GM18858 (cell line): ENCODE results near the gene NOD1.

ENCODE experiments used
- ATAC-seq: cut with Tn5 transposase; IDR thresholded peaks from one replicate; pipeline ENCODE4 v1.9.1; 2021; ENCODE audit not compliant: unreplicated experiment

The NOD1 gene

GRCh38 chr7:30451539-30452279, 26.9 kb downstream of the NOD1 start:
- ATAC-seq: no peak

GRCh38 chr7:30450983-30451497, 27.5 kb downstream of the NOD1 start:
- no peak for ATAC-seq

DNA sequence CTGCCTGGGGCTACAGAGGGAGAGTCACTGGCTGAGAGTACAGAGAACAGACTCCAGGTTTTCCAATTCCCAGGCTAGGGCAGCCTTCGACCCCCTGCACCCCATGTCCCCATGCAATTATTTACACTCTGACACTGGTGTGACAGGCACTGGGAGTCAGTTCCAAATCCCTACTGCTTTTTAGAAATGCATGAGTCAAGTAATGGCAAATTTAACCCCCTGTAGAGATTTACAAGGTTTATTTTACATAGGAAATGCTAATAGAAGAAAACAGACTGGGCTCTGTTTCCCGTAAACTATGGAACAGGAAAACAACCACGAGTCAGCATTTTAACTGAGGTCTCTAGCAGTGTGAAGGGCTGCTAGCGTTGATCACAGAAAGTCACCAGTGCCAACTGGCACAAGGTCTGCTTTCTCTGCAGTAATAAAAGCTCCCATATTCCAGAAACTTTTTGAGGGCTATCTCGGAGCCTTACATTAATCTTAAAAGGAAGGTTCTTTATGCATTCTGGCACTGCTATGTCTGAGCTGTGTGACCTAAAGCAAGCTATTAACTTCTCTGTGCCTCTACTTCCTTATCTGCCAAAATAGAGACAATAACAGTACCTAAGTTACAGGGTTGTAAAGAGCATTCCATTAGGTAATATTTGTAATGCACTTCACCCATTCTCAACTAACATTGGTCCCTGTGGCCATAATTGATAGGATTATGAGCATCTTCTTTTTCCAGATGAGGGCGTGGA, 28.2 kb downstream of the NOD1 start:
- ATAC-seq: no peak

DNA sequence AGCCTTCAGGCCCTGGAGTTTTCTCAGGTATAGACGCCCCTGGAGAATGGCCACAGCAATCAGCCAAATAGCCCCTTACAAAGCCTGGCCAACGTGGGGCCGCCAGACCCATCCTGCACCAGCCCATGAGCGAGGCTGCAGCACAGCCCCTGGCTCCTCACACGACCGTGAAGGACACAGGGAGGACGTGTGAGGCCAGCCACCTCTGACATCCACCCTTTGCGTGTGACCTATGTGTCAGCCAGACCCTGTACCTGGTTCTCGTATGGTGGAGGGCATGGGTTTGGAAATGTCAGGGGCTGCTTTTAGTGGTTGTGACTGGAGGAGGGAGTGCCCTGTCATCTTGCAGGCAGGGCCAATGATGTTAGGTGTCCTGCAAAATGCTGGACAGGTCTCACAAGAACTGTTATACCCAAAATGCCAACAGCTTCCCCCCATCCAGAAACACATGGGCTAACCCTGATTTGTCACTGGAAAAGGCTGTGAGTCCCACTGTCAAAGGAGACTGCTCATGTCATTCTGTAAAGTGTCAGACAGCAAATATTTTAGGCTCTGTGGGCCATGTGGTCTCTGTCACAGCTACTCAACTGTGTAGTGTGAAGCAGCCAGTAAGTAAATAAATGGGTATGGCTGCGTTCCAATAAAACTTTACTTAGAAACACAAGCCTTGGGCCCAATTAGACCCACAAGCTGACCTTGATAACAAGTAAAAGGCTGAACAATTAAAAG, 30.0 kb downstream of the NOD1 start:
- no peak for ATAC-seq

GRCh38 chr7:30447466-30447865, 31.1 kb downstream of the NOD1 start:
- ATAC-seq: no peak

DNA sequence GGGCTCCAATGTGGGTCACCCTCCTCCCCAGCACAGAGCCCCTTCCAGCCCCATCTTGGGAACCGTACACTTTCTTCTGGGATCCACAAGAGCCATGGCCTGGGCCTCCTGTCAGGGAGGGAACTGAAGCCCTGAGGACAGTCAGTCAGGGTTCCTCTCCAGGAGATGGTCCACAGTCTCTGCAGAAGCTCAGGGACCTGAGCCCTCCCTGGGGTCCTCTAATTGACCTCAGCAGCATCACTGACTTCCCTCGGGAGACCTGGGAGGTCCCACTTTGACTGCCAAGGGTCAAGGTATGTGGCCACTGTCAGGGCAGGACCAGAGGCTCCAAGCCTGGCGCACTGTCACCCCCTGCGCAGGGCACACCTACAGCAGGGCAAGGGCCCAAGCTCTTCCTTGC, 32.3 kb downstream of the NOD1 start:
- ATAC-seq: no peak

- ATAC-seq: peak; percentile 92
Observed at GRCh38 chr7:30445770-30446169, 32.8 kb downstream of the NOD1 start.

GRCh38 chr7:30437823-30438574, 40.6 kb downstream of the NOD1 start:
- ATAC-seq: no peak

DNA sequence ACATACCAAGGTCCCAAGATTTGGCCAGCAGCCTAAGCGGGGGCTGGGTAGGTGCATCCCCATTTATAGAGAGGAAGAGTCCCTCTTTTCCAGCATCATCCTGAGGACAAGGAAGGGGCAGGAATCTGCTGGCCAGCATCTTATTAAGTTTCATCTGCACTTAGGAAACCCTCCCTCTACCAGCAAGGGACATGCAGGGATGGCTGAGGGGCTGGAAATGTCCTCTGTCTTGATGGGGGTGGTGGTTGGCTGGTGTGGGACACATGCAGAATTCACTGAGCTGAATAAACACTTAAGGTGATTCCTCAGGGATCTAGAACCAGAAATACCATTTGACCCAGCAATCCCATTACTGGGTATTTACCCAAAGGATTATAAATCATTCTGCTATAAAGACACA, 42.1 kb downstream of the NOD1 start:
- no peak for ATAC-seq

- ATAC-seq: no peak
Observed at GRCh38 chr7:30436046-30436445, 42.5 kb downstream of the NOD1 start.

DNA sequence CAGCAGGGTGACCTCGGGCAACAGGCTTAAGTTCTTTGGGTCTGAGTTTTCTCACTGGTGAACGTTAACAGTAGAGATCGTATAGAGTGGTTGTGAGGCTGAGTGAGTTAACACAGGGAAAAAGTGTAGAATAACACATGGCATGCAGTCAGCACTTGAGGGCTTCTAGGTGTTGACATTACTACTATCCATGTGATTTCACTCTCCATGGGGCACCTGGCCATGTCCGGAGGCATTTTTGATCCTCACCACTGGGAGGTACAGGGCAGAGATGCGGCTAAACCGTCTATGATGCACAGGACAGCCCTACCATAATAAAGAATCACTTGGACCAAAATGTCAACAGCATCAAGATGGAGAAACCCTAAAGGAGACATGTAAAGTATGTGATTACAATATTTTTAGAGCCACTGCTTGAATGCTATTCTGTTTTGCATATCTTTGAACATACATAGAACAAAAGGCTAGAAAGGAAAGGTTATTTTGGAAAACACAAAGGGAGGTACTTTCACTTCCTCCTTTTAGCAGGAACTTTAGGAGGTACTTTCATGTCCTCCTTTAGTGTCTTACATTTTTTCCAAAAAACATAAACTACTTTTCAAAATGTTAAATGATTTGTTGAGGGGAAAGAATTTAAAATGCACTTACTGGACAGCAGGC, 44.3 kb downstream of the NOD1 start:
- ATAC-seq: no peak

GRCh38 chr7:30433506-30433905, 45.1 kb downstream of the NOD1 start:
- no peak for ATAC-seq

DNA sequence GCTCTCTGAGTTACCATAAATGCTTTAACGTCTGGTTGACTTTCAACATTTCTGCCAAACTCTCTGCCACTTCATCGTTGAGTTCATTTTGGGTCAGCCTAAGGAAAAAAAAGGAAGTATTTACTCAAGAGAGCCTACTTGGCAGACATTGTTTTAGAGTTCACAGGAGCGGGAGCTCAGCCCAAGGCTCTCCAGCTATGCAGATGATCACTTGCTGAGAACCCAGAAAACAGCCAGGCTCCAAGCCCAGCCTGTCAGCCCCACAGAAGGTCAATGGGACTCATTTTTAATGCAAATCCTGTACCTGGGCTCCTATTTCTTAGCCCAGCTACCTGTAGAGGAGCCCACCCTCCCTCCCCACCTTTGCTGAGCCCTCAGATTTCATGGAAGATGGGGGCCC, 45.5 kb downstream of the NOD1 start:
- no peak for ATAC-seq

DNA sequence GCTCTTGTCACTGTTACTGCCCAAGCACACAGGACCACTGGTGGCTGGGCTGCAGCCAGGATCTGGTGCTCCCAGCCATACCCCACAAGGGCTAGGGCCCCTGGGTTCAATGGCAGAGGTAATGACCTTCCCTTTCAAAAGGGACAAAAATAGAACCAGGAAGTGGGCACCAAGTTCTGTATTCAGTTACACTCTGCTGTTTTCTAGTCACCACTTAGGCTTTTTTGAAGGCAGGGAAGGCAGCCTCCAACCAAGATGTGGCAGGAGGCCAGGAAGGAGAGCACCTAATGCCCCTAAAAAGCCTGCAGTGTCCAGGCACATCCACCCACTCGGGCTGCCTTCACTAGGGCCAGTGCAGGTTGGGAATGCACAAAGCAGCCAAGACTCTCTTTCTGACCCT, 47.8 kb downstream of the NOD1 start:
- no peak for ATAC-seq

DNA sequence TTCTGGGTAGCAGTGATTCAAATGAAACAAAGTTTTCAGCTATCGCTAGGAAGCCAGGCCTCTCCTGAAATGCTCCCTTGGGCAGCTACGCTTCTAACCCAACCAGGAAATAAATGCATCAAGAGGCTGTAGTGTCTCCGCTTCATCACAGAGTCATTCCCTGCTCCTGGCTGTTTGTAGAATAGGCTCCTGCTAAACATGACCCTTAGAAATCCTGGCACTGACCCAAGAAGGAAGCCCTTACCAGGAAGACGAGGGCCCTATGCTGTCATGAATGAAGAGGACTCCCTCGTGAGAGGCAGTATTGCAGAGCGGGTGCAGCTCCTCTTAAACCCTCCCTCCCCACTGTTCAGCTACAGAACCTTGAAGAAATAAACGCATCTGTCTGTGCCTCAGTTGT, 48.3 kb downstream of the NOD1 start:
- ATAC-seq: no peak

DNA sequence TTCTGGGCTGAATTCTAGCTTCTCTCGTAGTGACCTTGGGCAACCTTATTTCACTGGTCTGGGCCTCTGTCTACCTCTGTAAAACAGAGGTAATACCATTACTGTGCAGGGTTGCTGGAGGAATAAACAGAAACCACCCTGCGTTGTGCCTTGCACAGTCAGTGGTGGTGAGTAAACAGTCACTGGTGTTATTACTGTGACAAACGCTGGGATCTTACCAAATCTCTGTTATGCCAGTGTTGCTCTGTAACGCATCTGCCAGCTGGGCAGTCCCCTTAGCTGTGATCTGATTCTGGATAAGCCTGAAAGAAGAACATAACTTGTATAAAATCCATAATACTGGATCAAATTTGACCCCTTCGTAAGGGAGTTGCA, 49.4 kb downstream of the NOD1 start:
- no peak for ATAC-seq

DNA sequence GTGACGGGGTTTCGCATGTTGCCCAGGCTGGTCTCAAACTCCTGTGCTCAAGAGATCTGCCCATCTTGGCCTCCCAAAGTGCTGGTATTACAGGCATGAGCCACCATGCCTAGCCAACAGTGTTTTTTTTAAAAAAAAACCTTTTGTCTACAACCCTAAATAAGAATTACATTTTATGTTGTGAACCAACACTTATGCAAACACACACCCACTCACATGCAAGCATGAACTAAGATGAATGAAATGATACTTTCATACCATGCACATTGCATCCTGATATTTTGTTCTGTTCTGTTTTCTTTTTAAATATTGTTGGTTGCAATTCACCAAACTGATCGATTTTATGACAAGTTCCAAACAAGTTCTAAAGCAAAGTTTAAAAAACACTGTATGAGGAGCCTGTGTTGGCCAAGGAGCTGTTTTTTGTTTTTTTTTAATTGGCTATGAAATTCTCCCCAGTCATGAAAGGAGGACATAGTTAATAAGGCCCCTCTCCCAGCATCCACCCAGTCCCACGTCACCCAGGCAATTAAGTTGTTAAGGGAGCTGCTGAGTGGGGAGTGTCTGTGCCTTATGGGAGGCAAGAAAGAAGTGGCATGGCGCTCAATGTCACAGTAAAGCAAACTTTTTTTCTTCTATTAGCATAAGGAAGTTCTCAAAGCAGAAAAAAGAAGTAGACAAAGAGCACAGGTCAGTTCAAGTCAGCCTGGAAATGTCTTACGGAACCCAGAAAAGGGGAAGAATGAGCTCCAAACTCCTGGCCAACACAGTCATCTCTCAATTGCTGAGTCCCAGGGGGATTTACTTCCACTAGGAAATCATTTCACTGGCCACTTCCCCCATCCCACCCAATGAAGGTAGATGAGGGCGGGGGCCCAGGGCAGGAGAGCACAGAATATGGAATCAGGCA, 50.1 kb downstream of the NOD1 start:
- no peak for ATAC-seq

DNA sequence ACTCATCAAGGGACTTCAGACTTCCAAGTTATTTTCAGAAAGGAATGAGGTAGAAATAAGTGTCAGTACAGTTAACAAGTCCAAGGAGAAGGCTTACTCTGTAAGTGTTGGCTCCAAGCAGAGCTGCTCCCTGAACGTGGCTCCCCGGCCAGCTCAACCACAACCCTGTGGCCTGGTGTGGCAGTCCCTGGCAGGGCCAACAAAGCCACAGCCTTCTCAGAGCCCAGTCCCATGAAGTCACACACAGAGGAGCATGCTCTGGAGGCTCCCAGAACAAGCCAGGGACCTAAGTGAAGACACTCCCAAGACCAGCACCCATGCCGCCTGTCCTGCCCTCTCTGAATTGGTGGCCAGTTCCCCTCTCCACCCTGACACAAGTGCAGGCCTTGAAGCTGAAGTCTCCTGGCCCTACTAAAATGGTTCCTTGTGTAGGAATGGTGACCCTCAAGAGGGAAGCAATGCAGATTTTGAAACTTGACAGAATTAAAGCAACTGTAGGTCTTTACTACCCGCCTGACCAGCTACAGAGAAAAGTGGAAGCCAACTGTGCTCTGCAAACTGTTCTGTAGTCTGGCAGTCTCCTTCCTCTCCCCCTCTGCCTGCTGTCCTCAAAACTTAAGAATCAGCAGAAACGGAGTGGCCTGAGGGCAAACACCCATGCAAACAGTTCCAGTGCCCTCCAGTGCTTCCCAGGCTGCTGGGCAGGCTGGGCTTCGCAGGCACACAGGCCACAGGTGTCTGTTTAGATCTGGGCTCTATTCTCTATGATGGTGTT, 51.1 kb downstream of the NOD1 start:
- ATAC-seq: no peak

GRCh38 chr7:30424506-30424905, 54.1 kb downstream of the NOD1 start:
- ATAC-seq: no peak
